Cerebellar nuclear complex (tissue), 1 donor: ENCODE results near the gene GDE1.
"Not testable (repeated sequence)": the region's sequence is repeated elsewhere in the genome, so short reads cannot be mapped to it uniquely, and the experiment has no call there.

Experiments
- DNase-seq, 2 experiments: peaks; one replicate each; lab custom pipeline; 2025; lab: John Stamatoyannopoulos, UW

The GDE1 gene

GRCh38 chr16:19521471-19522396 is at the start of gene GDE1:
GDE1 (minus strand) TSS chr16:19522098; CDS start chr16:19521964, 134 bp downstream.
- peak; percentile 54 to 88 for DNase-seq

- no peak for DNase-seq
Measured at GRCh38 chr16:19567560-19567959, 45.7 kb upstream of the GDE1 start.

- DNase-seq = no peak
Measured at GRCh38 chr16:19566362-19566761, 44.5 kb upstream of the GDE1 start.

GRCh38 chr16:19563377-19563776 is 41.5 kb upstream of the GDE1 start:
- DNase-seq = no peak

GRCh38 chr16:19560078-19560477 is 38.2 kb upstream of the GDE1 start:
- DNase-seq = no peak

- peak in 1 of 2 experiments; percentile 27 for DNase-seq
Measured at GRCh38 chr16:19559242-19559910, 37.5 kb upstream of the GDE1 start.

GRCh38 chr16:19555938-19556771 is 34.3 kb upstream of the GDE1 start:
- no peak for DNase-seq

- peak; percentile 68 to 86 for DNase-seq
Measured at GRCh38 chr16:19555186-19555937, 33.5 kb upstream of the GDE1 start, which contains the start of gene VPS35L. VPS35L (plus strand) TSS chr16:19555703; CDS start chr16:19555730, 27 bp downstream.

- DNase-seq = no peak
Measured at GRCh38 chr16:19549673-19550072, 27.8 kb upstream of the GDE1 start.

GRCh38 chr16:19548144-19548543 is 26.2 kb upstream of the GDE1 start:
- DNase-seq = no peak

- not testable (repeated sequence) for DNase-seq
Measured at GRCh38 chr16:19543278-19543996, 21.5 kb upstream of the GDE1 start.

- no peak for DNase-seq
Measured at GRCh38 chr16:19542138-19542821, 20.4 kb upstream of the GDE1 start.

- no peak for DNase-seq
Measured at GRCh38 chr16:19540241-19540970, 18.5 kb upstream of the GDE1 start.

GRCh38 chr16:19532601-19533000 is 10.7 kb upstream of the GDE1 start:
- no peak for DNase-seq

GRCh38 chr16:19528666-19529065 is 6.8 kb upstream of the GDE1 start:
- no peak for DNase-seq

- DNase-seq = no peak
Measured at GRCh38 chr16:19527161-19527560, 5.3 kb upstream of the GDE1 start.

- DNase-seq = no peak
Measured at GRCh38 chr16:19525385-19525723, 3.5 kb upstream of the GDE1 start.

GRCh38 chr16:19524616-19525384 is 2.9 kb upstream of the GDE1 start:
- DNase-seq = no peak

GRCh38 chr16:19524356-19524615 is 2.4 kb upstream of the GDE1 start:
- DNase-seq = no peak
